ENCODE data around the gene DCX.

DNA sequence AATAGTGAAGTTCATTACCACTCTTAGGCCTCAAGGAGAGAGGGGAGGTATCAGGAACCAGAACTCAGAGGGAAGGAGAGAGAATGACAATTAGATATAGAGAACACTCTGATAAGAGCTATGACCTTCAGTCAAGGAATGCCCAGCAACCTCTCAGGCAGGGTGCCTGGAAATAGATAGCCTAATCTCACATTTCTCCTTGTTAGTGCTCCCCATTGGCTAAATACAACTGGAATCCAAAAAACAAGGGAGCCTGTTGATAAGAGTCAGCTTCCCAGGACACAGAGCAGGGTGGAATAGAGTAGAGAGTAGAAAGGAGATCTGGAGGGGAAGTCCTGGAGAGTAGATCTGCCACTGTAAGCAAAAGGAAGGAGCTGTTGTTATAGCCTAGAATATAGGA is 62.1 kb downstream of the DCX start:
- no peak for TF ChIP-seq POLR2A (IDR thresholded peaks at IDR 0.05)
- TF ChIP-seq, protein P1, sequence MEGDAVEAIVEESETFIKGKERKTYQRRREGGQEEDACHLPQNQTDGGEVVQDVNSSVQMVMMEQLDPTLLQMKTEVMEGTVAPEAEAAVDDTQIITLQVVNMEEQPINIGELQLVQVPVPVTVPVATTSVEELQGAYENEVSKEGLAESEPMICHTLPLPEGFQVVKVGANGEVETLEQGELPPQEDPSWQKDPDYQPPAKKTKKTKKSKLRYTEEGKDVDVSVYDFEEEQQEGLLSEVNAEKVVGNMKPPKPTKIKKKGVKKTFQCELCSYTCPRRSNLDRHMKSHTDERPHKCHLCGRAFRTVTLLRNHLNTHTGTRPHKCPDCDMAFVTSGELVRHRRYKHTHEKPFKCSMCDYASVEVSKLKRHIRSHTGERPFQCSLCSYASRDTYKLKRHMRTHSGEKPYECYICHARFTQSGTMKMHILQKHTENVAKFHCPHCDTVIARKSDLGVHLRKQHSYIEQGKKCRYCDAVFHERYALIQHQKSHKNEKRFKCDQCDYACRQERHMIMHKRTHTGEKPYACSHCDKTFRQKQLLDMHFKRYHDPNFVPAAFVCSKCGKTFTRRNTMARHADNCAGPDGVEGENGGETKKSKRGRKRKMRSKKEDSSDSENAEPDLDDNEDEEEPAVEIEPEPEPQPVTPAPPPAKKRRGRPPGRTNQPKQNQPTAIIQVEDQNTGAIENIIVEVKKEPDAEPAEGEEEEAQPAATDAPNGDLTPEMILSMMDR (IDR thresholded peaks at IDR 0.05) = no peak
